IPS-20b (cell line): Measurements from ENCODE around the gene FBXO47.

Source experiments
- H3K27ac ChIP-seq: one replicate; pipeline ENCODE4 v1.5.1; 2013; ENCODE audit warnings: low read length
- H3K27me3 ChIP-seq: 2 replicates; pipeline ENCODE4 v1.6.1; 2013; ENCODE audit warnings: mild to moderate bottlenecking, low read length, inconsistent platforms; ENCODE audit not compliant: insufficient read depth
- H3K36me3 ChIP-seq: 2 replicates; pipeline ENCODE4 v1.6.1; 2013; ENCODE audit warnings: low read depth, mild to moderate bottlenecking, inconsistent platforms, low read length, moderate library complexity; ENCODE audit not compliant: insufficient read depth
- H3K4me1 ChIP-seq: 2 replicates; pipeline ENCODE4 v1.6.1; 2013; ENCODE audit warnings: mild to moderate bottlenecking, control low read depth, inconsistent platforms, low read length, moderate library complexity; ENCODE audit not compliant: insufficient read depth
- H3K4me3 ChIP-seq: 2 replicates; pipeline ENCODE4 v1.5.1; 2013; ENCODE audit warnings: mild to moderate bottlenecking, low read length, inconsistent platforms
- H3K9ac ChIP-seq: 2 replicates; pipeline ENCODE4 v1.6.1; 2013; ENCODE audit warnings: low read depth, mild to moderate bottlenecking, inconsistent platforms, low read length, moderate library complexity
- H3K9me3 ChIP-seq: 2 replicates; pipeline ENCODE4 v1.6.1; 2013; ENCODE audit warnings: mild to moderate bottlenecking, low read depth, low read length, inconsistent platforms; ENCODE audit not compliant: insufficient read depth

Gene FBXO47

GRCh38 chr17:38896346-38896954 lies 70.8 kb downstream of the FBXO47 start:
- Histone ChIP-seq H3K4me1 (peaks cover 5% of the 10 kb centered on the region; the same call in 1 of the 2 replicates), H3K9me3 (no peaks in the 10 kb centered on the region), H3K9ac (no peak overlapping the region), H3K36me3 (peaks cover 77% of the 10 kb centered on the region), H3K27me3 (no peaks in the 10 kb centered on the region), H3K4me3 (no peak overlapping the region), H3K27ac (no peak overlapping the region)

GRCh38 chr17:38894276-38894675 lies 72.9 kb downstream of the FBXO47 start:
- 0 out of 2 replicates have a peak, but pooled peaks cover 3% of the 10 kb centered on the region for H3K4me1 ChIP-seq
- no peaks in the 10 kb centered on the region for H3K27me3 ChIP-seq
- no peak overlapping the region for H3K27ac ChIP-seq
- H3K4me3 ChIP-seq = no peak overlapping the region
- H3K9me3 ChIP-seq = no peaks in the 10 kb centered on the region
- no peak overlapping the region; the same call in 1 of the 2 replicates for H3K9ac ChIP-seq
- peaks cover 79% of the 10 kb centered on the region for H3K36me3 ChIP-seq

- no peak overlapping the region for H3K9ac ChIP-seq
- H3K4me3 ChIP-seq = no peak overlapping the region
- H3K9me3 ChIP-seq = no peaks in the 10 kb centered on the region
- H3K4me1 ChIP-seq = 0 out of 2 replicates have a peak, but pooled peaks cover 3% of the 10 kb centered on the region
- peaks cover 76% of the 10 kb centered on the region for H3K36me3 ChIP-seq
- no peak overlapping the region for H3K27ac ChIP-seq
- no peaks in the 10 kb centered on the region for H3K27me3 ChIP-seq
Measured at GRCh38 chr17:38893607-38894006, 73.6 kb downstream of the FBXO47 start.

GRCh38 chr17:38893113-38893512 lies 74.1 kb downstream of the FBXO47 start:
- H3K4me3 ChIP-seq = no peak overlapping the region
- H3K9ac ChIP-seq = no peak overlapping the region
- H3K4me1 ChIP-seq = 0 out of 2 replicates have a peak, but pooled peaks cover 3% of the 10 kb centered on the region
- H3K9me3 ChIP-seq = no peaks in the 10 kb centered on the region
- H3K36me3 ChIP-seq = peaks cover 74% of the 10 kb centered on the region
- H3K27me3 ChIP-seq = no peaks in the 10 kb centered on the region
- H3K27ac ChIP-seq = no peak overlapping the region

DNA sequence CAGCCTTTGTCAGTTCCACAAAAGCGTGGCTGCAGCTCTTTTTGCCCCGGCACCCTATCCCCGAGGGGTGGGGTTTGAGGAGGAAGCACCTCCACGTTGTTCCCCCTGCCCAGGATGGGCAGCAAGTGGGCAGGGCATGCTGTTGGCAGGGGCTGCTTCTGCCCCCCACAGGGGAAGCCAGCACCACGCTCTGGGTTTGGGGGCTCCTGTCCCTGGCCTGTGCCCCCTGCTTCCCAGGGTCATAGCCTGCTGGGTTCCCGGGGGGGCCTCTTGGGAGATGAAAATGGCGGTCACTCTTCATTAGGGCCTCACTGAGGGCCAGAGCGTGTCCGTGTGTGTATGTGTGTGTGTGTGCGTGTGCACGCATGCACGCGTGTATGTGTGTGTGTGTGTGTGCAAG lies 74.6 kb downstream of the FBXO47 start:
- peaks cover 73% of the 10 kb centered on the region for H3K36me3 ChIP-seq
- no peaks in the 10 kb centered on the region for H3K9me3 ChIP-seq
- H3K4me3 ChIP-seq = no peak overlapping the region
- no peak overlapping the region for H3K27ac ChIP-seq
- no peak overlapping the region for H3K9ac ChIP-seq
- H3K4me1 ChIP-seq = 0 out of 2 replicates have a peak, but pooled peaks cover 3% of the 10 kb centered on the region
- H3K27me3 ChIP-seq = no peaks in the 10 kb centered on the region

- Histone ChIP-seq H3K27me3 (no peaks in the 10 kb centered on the region), H3K9ac (no peak overlapping the region), H3K36me3 (peaks cover 75% of the 10 kb centered on the region), H3K4me3 (no peak overlapping the region), H3K27ac (no peak overlapping the region), H3K9me3 (no peaks in the 10 kb centered on the region), H3K4me1 (0 out of 2 replicates have a peak, but pooled peaks cover 3% of the 10 kb centered on the region)
Measured at GRCh38 chr17:38892083-38892482, 75.1 kb downstream of the FBXO47 start.

DNA sequence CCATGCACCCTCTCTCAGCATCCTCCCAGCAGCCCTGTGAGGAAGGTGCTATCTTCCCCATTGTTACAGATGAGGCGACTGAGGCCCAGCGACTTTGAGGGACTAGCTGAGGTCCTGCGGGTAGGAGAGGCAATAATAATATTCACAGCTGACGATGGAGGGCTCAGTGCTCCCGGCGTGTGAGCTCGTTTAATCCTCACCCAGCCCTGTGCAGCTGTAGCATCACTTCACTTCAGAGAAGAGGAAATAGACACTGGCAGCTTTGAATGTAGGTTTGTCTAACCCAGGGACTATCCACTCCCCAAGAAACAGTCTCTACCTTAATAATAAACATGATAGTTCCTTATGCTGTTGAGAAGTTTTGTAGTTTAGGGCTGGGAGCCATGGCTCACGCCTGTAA lies 75.8 kb downstream of the FBXO47 start:
- Histone ChIP-seq H3K9me3 (no peaks in the 10 kb centered on the region), H3K4me3 (no peak overlapping the region), H3K27me3 (no peaks in the 10 kb centered on the region), H3K4me1 (peaks cover 3% of the 10 kb centered on the region; the same call in 1 of the 2 replicates), H3K27ac (no peak overlapping the region), H3K9ac (no peak overlapping the region), H3K36me3 (peaks cover 72% of the 10 kb centered on the region)

DNA sequence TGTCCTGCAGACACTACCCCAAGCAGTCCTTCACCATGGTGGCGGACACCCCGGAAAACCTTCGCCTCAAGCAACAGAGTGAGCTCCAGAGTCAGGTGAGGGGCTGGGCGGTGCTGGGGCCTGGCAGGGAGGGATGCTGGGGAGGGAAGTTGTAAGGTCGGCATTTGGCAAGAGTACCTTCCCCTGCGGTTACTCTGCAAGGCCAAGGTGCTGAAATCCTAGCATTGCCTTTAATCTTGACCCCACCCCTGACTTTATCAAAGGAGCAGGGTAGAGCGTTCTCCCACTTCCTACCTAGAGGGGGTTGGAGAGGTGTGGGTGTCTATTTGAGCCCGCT lies 76.8 kb downstream of the FBXO47 start:
- H3K9ac ChIP-seq = no peak overlapping the region
- no peak overlapping the region for H3K4me3 ChIP-seq
- H3K27me3 ChIP-seq = no peaks in the 10 kb centered on the region
- H3K27ac ChIP-seq = no peak overlapping the region
- peaks cover 9% of the 10 kb centered on the region for H3K4me1 ChIP-seq
- H3K9me3 ChIP-seq = no peaks in the 10 kb centered on the region
- H3K36me3 ChIP-seq = peaks cover 68% of the 10 kb centered on the region

GRCh38 chr17:38889745-38890409 lies 77.3 kb downstream of the FBXO47 start:
- Histone ChIP-seq H3K27ac (no peak overlapping the region), H3K9ac (no peak overlapping the region), H3K9me3 (no peaks in the 10 kb centered on the region), H3K27me3 (no peaks in the 10 kb centered on the region), H3K4me1 (peaks cover 13% of the 10 kb centered on the region), H3K4me3 (no peak overlapping the region), H3K36me3 (peaks cover 67% of the 10 kb centered on the region)

- no peak overlapping the region for H3K4me3 ChIP-seq
- no peaks in the 10 kb centered on the region for H3K9me3 ChIP-seq
- H3K27ac ChIP-seq = no peak overlapping the region
- H3K4me1 ChIP-seq = peaks cover 14% of the 10 kb centered on the region
- no peaks in the 10 kb centered on the region for H3K27me3 ChIP-seq
- H3K36me3 ChIP-seq = peaks cover 59% of the 10 kb centered on the region
- no peak overlapping the region for H3K9ac ChIP-seq
Measured at GRCh38 chr17:38888842-38889241, 78.4 kb downstream of the FBXO47 start.

DNA sequence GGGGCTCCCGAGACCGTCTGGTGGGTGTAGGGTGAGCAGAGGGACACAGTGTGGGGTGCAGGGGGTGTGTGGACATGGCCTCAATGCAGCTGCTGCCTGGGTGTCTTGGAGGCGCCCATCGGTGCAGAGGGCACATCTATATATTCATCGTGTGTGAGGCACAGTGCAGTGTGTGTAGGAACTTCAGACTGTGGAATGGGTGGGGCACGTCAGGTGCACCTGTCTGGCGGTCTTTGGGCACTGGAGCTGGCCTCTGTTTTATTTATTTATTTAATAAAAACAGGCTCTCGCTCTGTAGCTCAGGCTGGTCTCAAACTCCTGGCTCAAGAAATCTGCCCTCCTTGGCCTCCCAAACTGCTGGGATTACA lies 80.6 kb downstream of the FBXO47 start:
- Histone ChIP-seq H3K27ac (no peak overlapping the region), H3K36me3 (peaks cover 49% of the 10 kb centered on the region)

More for the DNA sequence above, 80.6 kb downstream of the FBXO47 start:
- Histone ChIP-seq H3K9ac (no peak overlapping the region), H3K27me3 (no peaks in the 10 kb centered on the region), H3K9me3 (no peaks in the 10 kb centered on the region), H3K4me3 (no peak overlapping the region), H3K4me1 (peaks cover 31% of the 10 kb centered on the region)
